Bronchial epithelial cell (primary cell): Measurements from ENCODE around the gene ROM1. TPM values are rescaled to one million over a fixed set of nuclear protein-coding genes. Genes with fewer than 3 reads are reported as not detected.

ENCODE experiments used
- DNase-seq: peaks from one replicate; pipeline ENCODE4 v3.0.0-alpha.2; 2010; ENCODE audit warnings: low read depth
- FAIRE-seq: peaks from 2 replicates; lab custom pipeline; 2011; peaks lifted over from hg19 to GRCh38; lab: Jason Lieb, UNC
- H3K27me3 ChIP-seq: 2 replicates; pipeline ENCODE4 v1.5.1; 2011; ENCODE audit warnings: low read length; ENCODE audit not compliant: control insufficient read depth, insufficient read depth
- H3K36me3 ChIP-seq: 2 replicates; pipeline ENCODE4 v1.5.1; 2011; ENCODE audit warnings: low read length; ENCODE audit not compliant: control insufficient read depth, insufficient read depth
- H3K4me3 ChIP-seq: 2 replicates; pipeline ENCODE4 v1.5.1; 2011; ENCODE audit warnings: mild to moderate bottlenecking, low read depth, low read length, control low read depth
- CTCF ChIP-seq: IDR thresholded peaks from 2 replicates; pipeline ENCODE4 v1.5.1; 2011; ENCODE audit warnings: mild to moderate bottlenecking, moderate library complexity, low read length, control low read depth, inconsistent platforms; ENCODE audit not compliant: insufficient read depth, severe bottlenecking
- total RNA-seq: library from RNA; depleted of rRNA; stranded (reverse); fragments of >200 nt; gene quantifications from 2 replicates; pipeline ENCODE4 v1.2.1, GENCODE V29; 2014

Gene ROM1
- total RNA-seq, 1 donor from 2014 or later: 2.6 TPM

- FAIRE-seq (no peak), DNase-seq (peak; percentile 97)
- TF ChIP-seq CTCF: no peak
- Histone ChIP-seq H3K4me3 (peak overlapping the region; percentile 91), H3K36me3 (peaks cover 19% of the 10 kb centered on the region), H3K27me3 (no peaks in the 10 kb centered on the region)
Observed at GRCh38 chr11:62599901-62600300, 13.2 kb upstream of the ROM1 start.

- no peak for TF ChIP-seq CTCF
- no peak for FAIRE-seq
- peaks cover 18% of the 10 kb centered on the region for H3K36me3 ChIP-seq
Observed at GRCh38 chr11:62600367-62601121, 12.5 kb upstream of the ROM1 start.

GRCh38 chr11:62601122-62601371 is 12.0 kb upstream of the ROM1 start:
- DNase-seq (no peak), FAIRE-seq (no peak)
- Histone ChIP-seq H3K27me3 (no peaks in the 10 kb centered on the region), H3K4me3 (peak overlapping the region; percentile 91), H3K36me3 (peaks cover 15% of the 10 kb centered on the region)
- TF ChIP-seq CTCF: no peak

More at GRCh38 chr11:62600367-62601121, 12.5 kb upstream of the ROM1 start:
- Histone ChIP-seq H3K4me3 (peak overlapping the region; percentile 91), H3K27me3 (no peaks in the 10 kb centered on the region)
- peak; percentile 31 for DNase-seq

- FAIRE-seq: no peak
- H3K27me3 ChIP-seq: no peaks in the 10 kb centered on the region
- peak within 1 kb of the TSS; percentile 91 for H3K4me3 ChIP-seq
- peak; percentile 92 for DNase-seq
- peaks cover 12% of the 10 kb centered on the region for H3K36me3 ChIP-seq
- no peak for TF ChIP-seq CTCF
Observed at GRCh38 chr11:62601372-62602140, 11.5 kb upstream of the ROM1 start, which contains the start of gene MTA2. MTA2 (minus strand) TSS chr11:62601865; CDS start chr11:62601450, 415 bp downstream.

GRCh38 chr11:62602141-62603071 is 10.7 kb upstream of the ROM1 start:
- H3K36me3 ChIP-seq: peaks cover 10% of the 10 kb centered on the region
- no peak for FAIRE-seq

More at GRCh38 chr11:62602141-62603071, 10.7 kb upstream of the ROM1 start:
- no peak for DNase-seq
- H3K4me3 ChIP-seq: peak overlapping the region; percentile 91
- TF ChIP-seq CTCF: peak; percentile 30
- H3K27me3 ChIP-seq: no peaks in the 10 kb centered on the region
